Fibroblast of skin of left quadriceps (primary cell): ENCODE results near the gene DOK1.
"Not testable (repeated sequence)": the region's sequence is repeated elsewhere in the genome, so short reads cannot be mapped to it uniquely, and the experiment has no call there.

Source experiments
- DNase-seq, 2 experiments: peaks; one replicate each; pipeline ENCODE4 v3.0.0-alpha.2; 2013; ENCODE audit warnings: low read depth in 2 of 2

DOK1 gene

DNA sequence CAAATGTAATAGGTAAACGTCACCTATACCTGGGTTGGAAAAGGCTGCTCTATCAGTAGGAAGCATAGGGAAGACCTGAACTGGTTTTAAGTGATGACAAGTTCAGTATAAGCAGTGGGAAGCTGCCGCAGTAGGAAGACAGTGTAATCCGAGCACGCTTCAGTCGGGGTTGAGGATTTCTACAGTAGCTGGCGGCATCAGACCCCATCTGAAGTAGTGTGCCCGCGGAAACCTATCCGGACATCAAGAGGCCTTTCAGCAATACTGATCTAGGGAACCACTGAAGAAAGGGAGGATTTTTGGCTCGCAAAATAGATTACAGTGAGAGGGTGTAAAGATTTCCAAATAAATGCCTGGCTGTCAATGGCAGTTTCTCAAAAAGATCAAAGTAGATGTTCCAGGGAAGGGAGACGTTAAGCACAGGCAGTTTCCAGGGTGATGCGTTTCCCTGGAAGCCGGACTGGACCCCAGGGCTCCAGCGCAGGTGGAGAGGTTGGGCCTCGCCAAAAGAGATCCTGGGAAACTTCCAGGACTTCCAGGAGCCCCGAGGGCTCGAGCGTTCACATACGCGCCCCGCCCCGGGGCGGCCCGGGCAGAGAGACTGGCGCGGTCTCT, 6.1 kb upstream of the DOK1 start:
- no peak for DNase-seq

DNA sequence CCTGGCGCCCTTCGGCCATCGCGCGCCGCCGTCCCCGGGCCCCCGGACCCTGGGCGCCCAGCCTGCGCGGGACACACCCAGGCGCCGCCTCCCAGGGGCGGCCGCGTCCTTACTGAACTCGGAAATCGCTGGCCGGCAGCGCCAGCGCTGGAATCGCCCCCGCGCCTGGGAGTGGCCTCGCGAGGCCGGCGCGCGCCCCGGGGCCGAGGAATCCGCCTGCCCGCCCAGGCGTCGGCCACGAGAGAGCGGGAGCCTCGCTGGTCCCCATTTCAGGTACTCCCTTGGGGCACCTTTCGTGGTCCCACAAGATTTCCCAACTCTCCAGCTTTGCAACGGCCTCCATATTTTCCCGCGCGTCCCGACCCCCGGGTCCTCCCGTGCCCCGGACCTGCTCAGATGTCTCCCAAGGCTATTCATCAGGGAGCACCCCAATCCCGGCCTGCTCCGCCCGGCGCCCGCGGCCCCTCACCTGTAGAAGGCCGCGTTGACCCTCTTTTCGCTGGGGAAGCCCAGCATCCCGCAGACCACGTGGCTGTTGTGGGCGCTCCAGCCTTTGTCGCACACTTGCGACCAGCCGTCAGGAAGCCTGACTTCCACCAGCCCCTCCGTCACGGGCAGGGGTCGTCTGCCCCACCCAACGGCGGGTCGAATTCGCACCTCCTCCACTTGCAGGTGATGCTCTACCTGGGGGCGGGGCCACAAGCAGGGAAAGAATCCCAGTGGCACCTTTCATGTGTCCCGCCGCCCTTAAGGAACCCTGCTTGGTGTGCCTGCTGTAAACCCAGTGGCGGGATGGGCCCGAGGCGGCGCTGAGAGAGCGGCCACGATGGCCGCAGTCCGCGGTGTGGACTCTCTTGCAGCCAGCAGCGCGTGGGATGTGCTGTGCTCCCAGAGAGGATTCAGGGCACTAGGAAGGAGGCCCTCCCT, 5.4 kb upstream of the DOK1 start:
- DNase-seq, result no peak

DNA sequence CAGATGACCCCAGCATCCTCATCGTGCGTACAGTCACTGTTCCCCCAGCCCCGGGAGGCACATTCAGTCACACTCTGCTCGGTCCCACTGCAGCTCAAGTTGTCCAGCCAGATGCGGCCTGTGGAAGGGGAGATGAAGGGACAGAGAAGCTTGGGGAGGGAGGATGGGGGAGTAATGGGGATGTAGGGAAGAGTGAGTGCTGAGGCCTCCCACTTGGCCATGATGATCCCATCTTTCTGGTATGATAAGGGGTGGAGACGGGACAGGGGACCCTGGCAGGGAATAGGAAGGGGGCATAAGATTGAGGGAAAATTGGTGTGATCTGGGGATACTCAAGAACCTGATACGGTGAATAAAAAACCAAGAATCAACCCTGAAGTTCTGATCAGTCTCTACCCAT, 4.3 kb upstream of the DOK1 start:
- DNase-seq, result no peak

DNA sequence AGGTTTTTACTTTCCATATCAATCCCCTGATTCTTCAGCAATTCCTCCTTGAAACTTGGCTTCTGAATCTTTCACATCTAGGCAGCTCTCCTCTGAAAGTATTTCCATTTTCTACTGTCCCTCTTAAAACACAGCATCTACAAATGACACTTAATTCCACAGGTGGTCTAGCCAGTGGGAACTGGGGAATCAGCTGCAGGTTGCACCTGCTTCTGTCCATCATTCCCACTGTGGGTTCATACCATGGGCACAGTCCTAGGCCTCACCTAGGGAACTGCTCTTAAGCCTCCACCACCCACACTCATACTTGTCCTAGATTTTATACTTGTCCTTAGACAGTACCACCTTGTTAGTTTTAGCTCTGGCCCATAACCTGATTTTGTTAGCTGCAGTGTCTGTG, 3.0 kb upstream of the DOK1 start:
- DNase-seq, result no peak

DNA sequence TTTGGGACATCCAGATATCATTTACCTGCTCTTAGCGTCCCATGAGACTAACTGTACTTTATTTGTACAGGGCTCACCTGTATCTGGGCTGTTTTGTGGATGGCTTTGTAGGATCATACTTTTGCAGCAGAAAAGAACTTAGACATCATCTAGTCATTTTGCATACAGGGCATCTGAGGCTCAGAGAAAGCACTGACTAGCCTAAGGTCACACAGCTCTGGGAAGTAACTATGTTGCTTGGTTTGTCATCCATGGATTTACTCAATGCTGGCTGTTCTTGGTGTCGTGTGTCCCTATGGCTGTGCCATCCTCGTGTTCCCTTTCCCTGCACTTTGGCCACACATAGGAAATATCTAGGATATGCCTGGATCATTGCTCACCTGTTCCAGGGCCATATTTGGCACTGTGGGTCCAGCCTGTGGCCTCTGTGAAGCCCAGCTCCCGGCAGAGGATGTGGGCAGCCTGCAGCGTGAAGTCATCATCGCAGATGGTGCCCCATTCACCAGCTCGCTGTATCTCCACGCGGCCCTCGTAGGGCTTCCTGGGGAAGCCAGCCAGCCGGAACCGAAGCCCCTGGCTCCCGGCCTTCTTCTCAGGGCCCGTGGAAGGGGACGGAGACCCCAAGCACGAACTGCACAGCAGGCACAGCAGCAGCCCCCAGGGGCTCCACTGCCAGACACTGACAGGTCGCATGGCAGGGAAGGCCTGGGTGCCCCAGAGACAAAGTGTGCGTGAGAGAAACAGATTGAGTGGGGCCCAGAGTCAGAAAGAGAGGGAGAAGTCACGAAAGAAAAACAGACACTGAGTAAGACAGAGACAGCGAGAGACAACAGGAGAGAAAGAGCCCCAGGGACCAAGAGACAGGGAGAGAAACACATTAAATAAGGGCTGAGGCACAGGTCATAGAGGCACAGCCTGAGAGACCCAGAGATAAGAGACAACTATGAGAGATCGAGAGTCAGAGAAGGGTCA, 2.3 kb upstream of the DOK1 start:
- no peak for DNase-seq

DNA sequence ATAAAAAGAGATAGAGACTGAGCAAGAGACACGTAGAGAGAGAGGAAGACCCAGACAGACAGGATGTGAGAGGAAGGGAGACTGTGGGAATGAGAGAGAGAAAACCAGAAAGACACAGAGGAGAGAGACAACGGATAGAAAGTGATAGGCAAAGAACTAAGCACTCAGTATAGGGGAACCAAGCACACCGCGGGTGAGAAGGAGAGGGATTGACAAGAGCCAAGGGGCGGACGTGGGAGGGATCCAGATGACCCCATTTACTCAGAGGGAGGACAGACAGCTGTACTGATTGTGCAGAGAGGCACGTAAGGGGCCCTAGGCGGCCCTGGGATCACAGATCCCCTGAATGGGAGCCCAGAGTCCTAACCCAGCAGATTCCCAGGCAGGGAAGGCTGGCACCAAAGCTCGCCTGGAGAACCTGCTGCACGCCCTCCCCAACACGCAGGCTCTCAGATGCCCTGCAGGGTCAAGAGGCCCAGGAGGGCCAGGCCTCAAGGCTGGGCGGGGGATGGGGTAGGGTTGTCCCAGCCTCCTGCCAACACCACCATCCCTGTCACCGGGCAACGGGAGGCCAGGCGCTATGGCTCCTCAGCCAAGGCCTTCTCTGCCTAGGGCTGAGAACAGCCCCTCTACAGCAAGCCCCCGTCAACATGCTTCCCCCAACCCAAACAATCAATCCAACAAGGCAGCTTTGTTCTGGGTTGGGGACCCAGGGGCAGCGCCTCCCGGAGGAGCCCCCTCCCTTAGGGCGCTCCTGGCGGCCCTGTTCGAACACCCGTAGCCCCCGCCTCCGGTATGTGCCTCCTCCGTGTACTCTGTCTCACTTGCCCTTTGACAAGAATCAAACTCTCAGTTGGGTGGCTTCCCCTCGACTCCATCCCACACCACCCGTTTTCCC, 1.4 kb upstream of the DOK1 start:
- DNase-seq, result no peak

DNA sequence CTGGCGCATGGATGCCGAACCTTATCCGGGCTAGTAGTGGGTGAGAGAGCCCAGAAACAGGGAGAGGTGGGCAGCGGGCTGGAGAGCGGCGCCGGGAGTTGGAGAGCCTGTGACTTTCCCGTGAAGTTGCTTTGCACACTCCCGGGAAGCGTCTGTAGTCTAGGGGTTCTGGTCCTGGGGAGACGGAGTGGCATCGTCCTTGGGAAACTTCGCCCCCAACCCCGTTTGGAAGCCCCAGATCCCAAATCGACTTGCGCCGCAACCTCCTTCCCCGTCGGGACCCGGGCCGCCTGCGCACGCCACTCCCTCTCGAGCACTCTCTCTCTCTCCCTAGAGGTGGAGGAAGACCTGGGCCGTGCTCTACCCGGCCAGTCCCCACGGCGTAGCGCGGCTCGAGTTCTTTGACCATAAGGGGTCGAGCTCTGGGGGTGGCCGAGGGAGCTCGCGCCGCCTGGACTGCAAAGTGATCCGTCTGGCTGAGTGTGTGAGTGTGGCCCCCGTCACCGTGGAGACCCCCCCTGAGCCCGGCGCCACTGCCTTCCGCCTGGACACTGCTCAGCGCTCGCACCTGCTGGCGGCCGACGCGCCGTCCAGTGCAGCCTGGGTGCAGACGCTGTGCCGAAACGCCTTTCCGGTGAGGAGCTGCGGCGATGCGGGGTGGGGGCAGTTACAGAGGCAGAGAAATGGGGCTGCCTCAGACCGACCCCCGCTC, 456 bp downstream of the DOK1 start:
- DNase-seq, result no peak

DNA sequence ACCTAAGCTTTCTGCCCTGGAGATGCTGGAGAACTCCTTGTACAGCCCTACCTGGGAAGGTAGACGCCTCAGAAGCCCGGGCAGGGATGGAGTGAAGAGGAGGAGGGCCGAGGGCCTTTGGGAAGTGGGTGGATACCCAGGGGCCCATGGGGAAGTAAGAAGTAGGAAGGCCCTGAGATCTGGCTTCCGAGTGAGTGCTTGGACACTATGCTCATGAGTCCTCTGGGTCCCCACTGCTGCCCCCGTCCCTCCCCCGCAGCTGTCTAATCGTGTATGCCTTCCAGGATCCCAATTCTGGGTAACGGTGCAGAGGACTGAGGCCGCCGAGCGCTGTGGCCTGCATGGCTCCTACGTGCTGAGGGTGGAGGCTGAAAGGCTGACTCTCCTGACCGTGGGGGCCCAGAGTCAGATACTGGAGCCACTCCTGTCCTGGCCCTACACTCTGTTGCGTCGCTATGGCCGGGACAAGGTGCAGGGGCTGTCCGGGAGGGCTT, 1.1 kb downstream of the DOK1 start:
- no peak for DNase-seq

DNA sequence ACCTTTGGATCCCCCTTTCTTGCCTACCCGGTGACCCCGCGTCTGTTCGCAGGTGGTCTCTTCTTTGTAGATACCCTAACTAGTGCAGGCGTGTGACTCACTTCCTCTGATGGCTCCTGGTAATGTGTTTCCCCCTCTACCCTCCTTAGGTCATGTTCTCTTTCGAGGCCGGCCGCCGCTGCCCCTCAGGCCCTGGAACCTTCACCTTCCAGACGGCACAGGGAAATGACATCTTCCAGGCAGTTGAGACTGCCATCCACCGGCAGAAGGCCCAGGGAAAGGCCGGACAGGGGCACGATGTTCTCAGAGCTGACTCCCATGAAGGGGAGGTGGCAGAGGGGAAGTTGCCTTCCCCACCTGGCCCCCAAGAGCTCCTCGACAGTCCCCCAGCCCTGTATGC, 1.6 kb downstream of the DOK1 start:
- no peak for DNase-seq

DNA sequence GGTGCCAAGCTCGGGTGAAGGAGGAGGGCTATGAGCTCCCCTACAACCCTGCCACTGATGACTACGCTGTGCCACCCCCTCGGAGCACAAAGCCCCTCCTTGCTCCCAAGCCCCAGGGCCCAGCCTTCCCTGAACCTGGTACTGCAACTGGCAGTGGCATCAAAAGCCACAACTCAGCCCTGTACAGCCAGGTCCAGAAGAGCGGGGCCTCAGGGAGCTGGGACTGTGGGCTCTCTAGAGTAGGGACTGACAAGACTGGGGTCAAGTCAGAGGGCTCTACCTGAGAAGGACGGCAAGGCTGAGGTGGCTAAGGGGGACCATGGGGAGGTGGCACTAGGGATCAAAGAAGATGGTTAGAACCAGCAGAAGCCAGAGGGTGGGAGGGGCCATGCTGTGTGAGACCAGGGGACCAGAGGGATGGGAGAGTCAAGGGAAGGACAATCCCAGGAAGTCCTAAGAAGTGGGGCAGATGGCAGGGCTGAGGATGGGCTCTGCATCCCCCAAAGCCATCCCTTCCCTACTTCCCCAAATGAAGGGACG, 2.4 kb downstream of the DOK1 start:
- DNase-seq, result no peak

DNA sequence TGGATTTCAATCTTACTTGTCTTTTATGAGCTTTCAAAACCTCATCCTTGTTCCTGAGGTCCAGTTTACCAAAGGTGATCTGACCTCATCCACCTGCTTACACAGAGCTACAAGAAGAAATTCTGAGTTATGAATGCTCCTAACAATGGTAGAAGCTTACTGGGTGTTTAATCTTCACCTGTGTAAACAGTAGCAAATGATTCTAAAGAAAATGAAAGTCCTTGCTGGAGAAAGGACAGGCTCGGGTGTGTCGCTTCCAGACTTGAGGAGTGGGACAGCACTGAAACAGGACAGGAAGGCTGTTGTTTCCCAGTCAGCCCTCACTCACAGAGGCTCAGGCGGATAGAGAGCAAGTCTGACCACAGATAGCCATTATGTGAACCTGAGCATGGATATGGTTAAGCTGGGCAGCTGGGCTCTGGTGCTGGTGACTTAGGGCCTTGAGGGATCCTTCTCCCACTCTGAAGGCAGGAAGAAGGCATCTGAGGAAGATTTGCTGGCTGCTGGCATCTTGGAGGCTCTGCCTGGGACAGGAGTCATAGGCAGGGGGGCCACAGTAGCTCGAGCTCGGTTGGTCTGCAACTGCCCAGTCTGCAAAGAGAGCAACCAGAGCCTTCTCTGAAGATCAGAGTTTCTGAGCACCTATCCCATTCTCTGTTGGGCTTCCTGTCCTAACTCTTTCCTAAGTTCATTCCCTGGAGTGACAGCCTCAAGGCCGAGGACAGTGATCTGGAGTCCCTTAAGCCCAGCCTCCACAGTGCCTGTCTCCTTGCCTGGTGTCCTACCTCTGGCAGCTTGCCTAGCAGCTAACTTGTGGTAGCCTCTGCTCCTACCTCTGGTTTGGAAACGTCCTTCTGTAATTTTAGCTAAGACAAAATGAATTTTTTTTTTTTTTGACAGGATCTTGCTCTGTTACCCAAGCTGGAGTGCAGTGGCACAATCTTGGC, 4.0 kb downstream of the DOK1 start:
- no peak for DNase-seq

DNA sequence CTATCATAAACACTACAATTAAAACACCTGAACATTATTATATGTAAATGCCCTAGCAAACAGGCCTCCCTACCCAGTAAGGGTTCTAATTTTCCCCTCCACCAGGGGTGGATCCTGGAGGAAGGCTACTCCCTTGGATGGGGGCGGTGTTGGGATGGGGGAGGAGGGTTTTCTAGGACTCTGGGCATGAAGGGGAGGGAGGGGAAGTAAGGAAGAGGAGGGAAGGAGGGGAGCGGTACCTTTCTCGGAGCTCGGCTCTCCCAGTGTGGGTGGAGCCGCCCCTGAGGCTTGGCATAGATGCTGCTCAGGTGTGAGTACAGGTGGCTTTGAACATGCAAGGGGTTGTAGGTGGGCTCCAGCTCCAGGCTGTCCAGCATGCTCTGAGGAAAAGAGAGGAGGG, 5.4 kb downstream of the DOK1 start:
- DNase-seq, result no peak

DNA sequence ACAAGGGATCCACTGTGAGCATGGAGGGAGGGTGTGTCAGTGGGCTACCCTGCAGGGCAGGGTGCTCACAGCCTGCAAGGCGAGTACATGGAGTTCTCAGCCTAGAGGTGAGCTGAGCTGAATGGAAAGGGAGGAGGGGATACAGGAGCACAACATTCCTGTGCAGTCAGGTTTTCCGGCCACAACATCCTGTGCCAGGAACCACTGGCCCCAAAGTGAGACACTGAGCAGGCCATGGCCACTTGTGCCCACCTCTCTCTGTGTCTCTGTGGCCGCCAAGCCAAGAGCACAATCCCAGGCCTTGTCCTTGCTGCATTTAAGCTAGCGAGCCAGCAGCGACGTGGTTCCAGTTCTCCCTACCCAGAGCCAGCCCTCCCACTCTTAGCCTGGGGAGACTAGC, 6.1 kb downstream of the DOK1 start:
- no peak for DNase-seq

DNA sequence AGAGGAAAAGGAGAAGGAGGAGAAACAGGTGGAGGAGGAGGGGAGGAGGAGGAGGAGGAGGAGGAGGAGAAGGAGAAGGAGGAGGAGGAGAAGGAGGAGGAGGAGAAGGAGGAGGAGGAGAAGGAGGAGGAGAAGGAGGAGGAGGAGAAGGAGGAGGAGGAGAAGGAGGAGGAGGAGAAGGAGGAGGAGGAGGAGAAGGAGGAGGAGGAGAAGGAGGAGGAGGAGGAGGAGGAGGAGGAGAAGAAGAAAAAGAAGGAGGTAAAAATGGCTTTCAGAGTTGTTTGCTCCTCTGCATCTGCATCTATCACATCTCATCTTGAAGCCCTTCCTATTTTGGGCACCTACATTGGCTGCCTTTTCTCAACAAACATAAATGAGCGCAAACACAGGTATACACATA, 6.5 kb downstream of the DOK1 start:
- not testable (repeated sequence) for DNase-seq

DNA sequence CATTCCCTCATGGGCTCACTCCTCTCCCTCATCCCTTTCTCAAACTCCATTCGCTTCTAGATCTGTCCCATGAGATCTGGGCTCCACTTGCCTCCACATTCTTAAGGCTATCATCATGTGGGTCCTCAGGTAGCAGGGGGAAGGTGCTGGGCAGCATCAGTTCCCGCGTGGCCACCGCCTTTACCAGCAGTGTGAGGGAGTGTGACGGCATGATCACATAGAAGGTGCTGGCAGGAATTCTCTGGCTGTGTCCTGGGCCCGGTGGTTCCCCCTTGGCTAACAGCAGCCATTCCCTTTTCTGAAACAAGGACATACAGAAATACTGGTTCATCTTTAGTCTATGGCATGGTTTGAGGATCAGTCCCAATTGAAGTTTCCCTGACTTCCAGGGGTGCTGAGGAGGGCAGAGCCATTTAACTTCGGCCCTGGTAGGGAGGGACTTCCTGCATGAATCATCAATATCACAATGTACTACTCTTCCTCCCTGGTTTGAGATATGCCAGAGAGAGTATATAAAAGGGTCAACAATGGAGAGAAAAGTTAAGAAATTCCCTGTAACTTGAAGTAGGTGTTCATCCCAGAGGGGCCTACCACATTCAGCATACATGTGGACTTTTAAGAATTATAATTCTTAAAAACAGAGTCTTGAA, 7.7 kb downstream of the DOK1 start:
- DNase-seq, result no peak

DNA sequence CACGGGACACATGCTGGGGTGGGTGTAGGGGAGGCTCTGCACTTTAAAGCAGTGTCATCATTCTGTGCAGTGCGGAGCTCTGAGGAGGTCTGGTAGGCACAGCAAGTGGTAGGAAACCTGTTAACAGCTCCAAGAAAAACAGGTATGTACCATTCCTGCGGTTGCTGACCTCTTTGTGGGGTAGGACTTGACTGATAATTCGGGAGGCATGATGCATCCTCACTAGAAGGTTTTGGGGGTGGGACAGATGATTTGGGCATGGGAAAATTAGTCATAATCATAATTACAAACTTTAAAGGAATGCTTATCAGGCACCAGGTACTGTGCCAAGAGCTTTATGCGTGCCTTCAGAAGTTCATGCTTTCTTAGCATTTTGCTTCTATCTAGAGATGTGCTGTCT, 9.7 kb downstream of the DOK1 start:
- no peak for DNase-seq

DNA sequence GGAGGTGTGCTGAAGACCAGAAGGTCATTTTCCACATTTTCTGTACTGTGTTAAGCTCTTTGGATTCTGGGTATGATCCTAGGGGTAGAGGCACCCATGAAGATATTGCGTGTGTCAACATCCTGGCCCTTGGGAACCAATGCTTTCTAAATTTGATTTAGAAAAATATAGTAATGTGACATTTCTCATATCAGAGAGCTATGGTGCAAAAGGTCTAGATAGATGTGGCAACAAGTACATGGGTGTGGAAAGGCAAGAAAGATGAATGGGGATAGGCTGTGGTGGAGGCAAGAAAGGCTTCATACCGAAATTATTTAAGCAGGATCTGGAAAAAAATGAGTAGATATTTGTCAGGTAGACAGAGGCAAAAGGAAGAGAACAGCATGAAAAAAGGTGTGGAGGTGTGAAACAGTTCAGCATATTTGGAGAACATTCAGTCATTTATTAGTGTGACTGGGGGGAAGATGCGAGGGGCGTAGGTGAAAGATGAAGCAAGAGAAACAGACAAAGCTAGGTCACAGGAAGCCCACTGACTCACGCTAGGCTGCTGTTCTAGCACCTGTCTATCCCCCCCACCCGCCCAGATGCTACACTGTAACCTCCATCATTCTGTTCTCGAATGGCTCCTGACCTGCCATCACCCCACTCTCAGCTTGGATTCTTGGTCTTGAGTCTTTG, 11.7 kb downstream of the DOK1 start:
- no peak for DNase-seq

DNA sequence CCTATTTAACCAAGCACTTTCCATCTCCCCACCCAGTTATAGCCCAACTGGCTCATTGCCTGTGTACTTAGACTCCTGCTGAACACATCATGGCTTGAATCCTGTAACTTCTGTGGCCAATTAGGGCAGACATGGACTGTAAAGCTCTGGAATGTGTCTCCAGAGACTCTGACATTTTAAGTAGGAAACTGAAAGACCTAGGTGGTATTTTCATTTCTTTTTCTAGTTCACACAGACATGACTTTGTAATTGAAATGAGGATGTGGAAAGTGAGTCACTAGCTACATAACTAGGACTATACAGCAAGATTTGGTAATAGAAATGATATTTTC, 12.2 kb downstream of the DOK1 start:
- peak; percentile 98 for DNase-seq
